OCI-LY1 (cell line): ENCODE results near the gene TUBA3C.

Experiments
- CTCF ChIP-seq: fragments of 200-600 bp; sonication (generic), shearing (Covaris generic); IDR thresholded peaks from 2 replicates; pipeline ENCODE4 v1.5.1; 2017; ENCODE audit warnings: mild to moderate bottlenecking, antibody characterized with exemption, low read length, moderate library complexity, mixed read lengths
- EZH2 ChIP-seq: fragments of 200-600 bp; sonication (generic), shearing (Covaris generic); IDR thresholded peaks from 2 replicates; pipeline ENCODE4 v1.8.0; 2017; ENCODE audit warnings: borderline replicate concordance, mixed run types, mild to moderate bottlenecking, antibody characterized with exemption, low read length, moderate library complexity, mixed read lengths

GRCh38 chr13:19181021-19181620 is 503 bp downstream of the TUBA3C start:
- TF ChIP-seq CTCF: no peak
- no peak for TF ChIP-seq EZH2
